ENCODE results near the gene NCBP2.

GRCh38 chr3:196969660-196970546 is 27.6 kb upstream of the NCBP2 start:
- TF ChIP-seq CTCF (conservative IDR thresholded peaks at IDR 0.05; ENCODE audit: low read depth, low read length): peak; percentile 64
- TF ChIP-seq EZH2 (IDR thresholded peaks at IDR 0.05; ENCODE audit: low read length, unreplicated experiment): no peak
- no peak for TF ChIP-seq EZH2phosphoT487 (IDR thresholded peaks at IDR 0.05; ENCODE audit: borderline replicate concordance, low read length)
